H1 (cell line): Measurements from ENCODE around the gene KIAA1671. TPM values are rescaled to one million over a fixed set of nuclear protein-coding genes. Genes with fewer than 3 reads are reported as not detected.

ENCODE experiments used
- EGR1 ChIP-seq: IDR thresholded peaks from 2 replicates; pipeline ENCODE4 v1.6.1; 2011; ENCODE audit warnings: low read depth, low read length, borderline replicate concordance
- RNF2 ChIP-seq: fragments of 200-900, 300-1000 bp; sonication (generic); IDR thresholded peaks from 2 replicates; pipeline ENCODE4 v1.7.1; 2016; ENCODE audit warnings: borderline replicate concordance, low read depth, mild to moderate bottlenecking, antibody characterized with exemption, low read length; ENCODE audit not compliant: poor library complexity, severe bottlenecking; ENCODE audit errors: missing control alignments
- RXRA ChIP-seq: IDR thresholded peaks from 2 replicates; pipeline ENCODE4 v1.6.1; 2011; ENCODE audit warnings: low read depth, mild to moderate bottlenecking, low read length, moderate library complexity; ENCODE audit not compliant: insufficient read depth
- TAF7 ChIP-seq: optimal IDR thresholded peaks from 2 replicates; pipeline ENCODE3; 2011; ENCODE audit warnings: low read depth, mild to moderate bottlenecking, inconsistent platforms, low read length, moderate library complexity, borderline replicate concordance
- TEAD4 ChIP-seq: IDR thresholded peaks from 2 replicates; pipeline ENCODE4 v1.6.1; 2012; ENCODE audit warnings: low read depth, low read length, inconsistent platforms, mixed read lengths
- polyA plus RNA-seq, 7 experiments: library from polyadenylated mRNA; depleted of rRNA in 3 of 7; stranded (reverse) in 5 of 7; unstranded in 2 of 7; fragments of >200 nt in 5 of 7; fragments of 200-250 nt in 2 of 7; gene quantifications; 1 replicate in 5 of 7; 2 replicates in 1 of 7; 4 replicates in 1 of 7; pipeline versions ENCODE4 v1.2.1 to v1.2.3, GENCODE V29; 2011 to 2013; ENCODE audit warnings: missing spikeins in 2 of 7, mixed read lengths in 2 of 7
- total RNA-seq: library from RNA; stranded (reverse); fragmentation: NEBNext Ultra II Directional; extraction: Animal tissue kit (Norgen Biotek cat#: 25700); gene quantifications from 2 replicates; pipeline ENCODE4 v1.2.1, GENCODE V29; 2021
- TF ChIP-seq, protein P1 (sequence below), 3 experiments: IDR thresholded peaks; 1 replicate in 2 of 3; 2 replicates in 1 of 3; pipeline versions ENCODE4 v1.5.1 to v1.6.1; 2011; ENCODE audit warnings: low read length in 3 of 3, mild to moderate bottlenecking in 3 of 3, inconsistent platforms in 2 of 3, low read depth in 1 of 3, moderate library complexity in 1 of 3; ENCODE audit not compliant: insufficient read depth in 1 of 3; ENCODE audit errors: control extremely low read depth in 1 of 3

The KIAA1671 gene
- total and polyA plus RNA-seq, 2 of the 8 experiments (the other 6 are each of a cell fraction or from before 2014, with no cell fraction given): 6.4 to 23.9 TPM

DNA sequence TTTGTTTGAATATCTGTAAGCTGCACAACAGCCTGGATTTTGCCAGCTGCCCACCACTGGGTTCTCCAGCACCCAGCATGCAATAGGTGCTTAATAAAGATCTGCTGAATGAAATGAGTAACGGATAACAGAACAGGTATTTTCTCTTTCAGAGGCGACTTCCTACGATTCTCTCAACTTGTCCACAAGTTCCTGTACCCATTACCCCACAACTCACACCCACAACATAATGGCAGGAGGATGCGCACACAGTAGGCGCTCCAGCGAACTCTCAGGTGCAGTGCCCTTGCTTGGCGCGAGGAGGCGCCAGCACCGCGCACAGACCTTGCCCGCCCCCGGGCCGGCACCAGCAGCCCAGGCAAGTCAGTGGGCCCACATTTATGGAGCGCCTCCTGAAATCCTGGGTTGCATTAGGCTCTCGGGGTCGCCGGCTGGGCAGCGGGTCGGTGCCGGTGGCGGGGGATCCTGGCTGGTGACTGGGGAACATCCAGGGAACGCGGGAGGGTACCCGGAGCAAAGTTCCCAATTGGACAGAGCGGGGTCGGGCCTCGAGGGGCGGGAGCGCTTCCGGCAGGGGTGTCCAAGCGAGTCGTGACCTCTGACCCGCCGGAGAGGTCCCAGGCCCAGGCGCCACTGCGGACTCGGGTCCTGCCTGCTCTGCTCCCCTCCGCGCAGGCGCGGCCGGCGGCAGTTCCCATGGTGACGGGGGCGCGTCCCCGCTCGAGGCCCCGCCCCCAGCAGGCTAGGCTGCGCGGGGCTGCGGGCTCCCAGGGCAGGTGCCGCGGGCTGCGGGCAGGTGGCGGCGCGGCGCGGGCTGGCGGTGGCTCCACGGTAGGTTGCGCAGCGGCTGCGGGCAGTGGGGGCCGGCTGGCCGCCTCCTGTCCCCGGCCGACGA lies at the start of gene KIAA1671 (continued):
- TF ChIP-seq RNF2: no peak
- TF ChIP-seq RXRA: no peak
- TF ChIP-seq TAF7: no peak
- TF ChIP-seq, protein P1, sequence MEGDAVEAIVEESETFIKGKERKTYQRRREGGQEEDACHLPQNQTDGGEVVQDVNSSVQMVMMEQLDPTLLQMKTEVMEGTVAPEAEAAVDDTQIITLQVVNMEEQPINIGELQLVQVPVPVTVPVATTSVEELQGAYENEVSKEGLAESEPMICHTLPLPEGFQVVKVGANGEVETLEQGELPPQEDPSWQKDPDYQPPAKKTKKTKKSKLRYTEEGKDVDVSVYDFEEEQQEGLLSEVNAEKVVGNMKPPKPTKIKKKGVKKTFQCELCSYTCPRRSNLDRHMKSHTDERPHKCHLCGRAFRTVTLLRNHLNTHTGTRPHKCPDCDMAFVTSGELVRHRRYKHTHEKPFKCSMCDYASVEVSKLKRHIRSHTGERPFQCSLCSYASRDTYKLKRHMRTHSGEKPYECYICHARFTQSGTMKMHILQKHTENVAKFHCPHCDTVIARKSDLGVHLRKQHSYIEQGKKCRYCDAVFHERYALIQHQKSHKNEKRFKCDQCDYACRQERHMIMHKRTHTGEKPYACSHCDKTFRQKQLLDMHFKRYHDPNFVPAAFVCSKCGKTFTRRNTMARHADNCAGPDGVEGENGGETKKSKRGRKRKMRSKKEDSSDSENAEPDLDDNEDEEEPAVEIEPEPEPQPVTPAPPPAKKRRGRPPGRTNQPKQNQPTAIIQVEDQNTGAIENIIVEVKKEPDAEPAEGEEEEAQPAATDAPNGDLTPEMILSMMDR (IDR thresholded peaks at IDR 0.05; ENCODE audit: control extremely low read depth in 1 of 3, insufficient read depth in 1 of 3, low read depth in 1 of 3, low read length in 3 of 3): peak; percentile 95 to 99 (median 95)
- no peak for TF ChIP-seq TEAD4
- peak; percentile 88 for TF ChIP-seq EGR1
